ENCODE measurements around the gene RNH1. TPM values are rescaled to one million over a fixed set of nuclear protein-coding genes. Genes with fewer than 3 reads are reported as not detected.

Gene RNH1
- total and polyA plus RNA-seq, 2 of the 8 experiments (the other 6 are each of a cell fraction or from before 2014, with no cell fraction given): 48.7 to 49.8 TPM

DNA sequence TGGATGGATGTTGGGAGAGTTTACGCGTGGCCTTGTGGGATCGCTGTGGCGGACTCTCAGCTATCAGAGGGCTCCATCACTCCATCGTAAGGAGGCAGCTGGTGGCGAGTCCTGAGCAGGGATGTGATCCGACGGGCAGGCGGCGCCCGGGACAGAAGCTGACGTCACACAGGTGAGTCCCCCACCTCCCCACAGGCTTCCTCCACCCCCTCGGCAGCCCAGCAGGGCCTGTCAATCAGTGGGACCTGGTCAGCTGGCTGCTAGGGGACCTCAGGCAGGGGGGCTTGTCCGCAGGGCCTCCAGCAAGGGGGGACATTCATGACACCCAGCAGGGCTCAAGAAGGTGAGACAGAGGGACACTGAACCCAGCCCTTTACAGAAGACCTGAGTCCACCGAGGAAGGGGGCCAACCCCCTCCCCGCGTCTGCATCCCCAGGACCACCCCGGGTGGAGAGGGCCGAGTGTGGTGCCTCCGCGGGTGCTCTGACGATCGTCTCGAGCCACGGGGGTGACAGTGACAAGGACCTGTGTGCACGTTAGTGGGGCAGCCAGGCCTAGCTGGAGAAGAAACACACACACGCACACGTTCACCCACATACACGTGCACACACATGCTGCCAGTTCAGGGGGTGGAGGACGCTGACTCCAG lies 21.2 kb upstream of the RNH1 start:
- no peak overlapping the region for H4K5ac ChIP-seq (ENCODE audit: insufficient read length, low read depth, low read length)
- no peak overlapping the region for H3K4ac ChIP-seq (replicated peaks; ENCODE audit: insufficient read length, low read depth, low read length)
- no peak overlapping the region for H2AK5ac ChIP-seq (ENCODE audit: low read depth, low read length)
- TF ChIP-seq, protein P1, sequence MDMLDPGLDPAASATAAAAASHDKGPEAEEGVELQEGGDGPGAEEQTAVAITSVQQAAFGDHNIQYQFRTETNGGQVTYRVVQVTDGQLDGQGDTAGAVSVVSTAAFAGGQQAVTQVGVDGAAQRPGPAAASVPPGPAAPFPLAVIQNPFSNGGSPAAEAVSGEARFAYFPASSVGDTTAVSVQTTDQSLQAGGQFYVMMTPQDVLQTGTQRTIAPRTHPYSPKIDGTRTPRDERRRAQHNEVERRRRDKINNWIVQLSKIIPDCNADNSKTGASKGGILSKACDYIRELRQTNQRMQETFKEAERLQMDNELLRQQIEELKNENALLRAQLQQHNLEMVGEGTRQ (IDR thresholded peaks at IDR 0.05; ENCODE audit: low read length): no peak
- TF ChIP-seq CHD1 (IDR thresholded peaks at IDR 0.05; ENCODE audit: low read depth, low read length) (no peak), RXRA (IDR thresholded peaks at IDR 0.05; ENCODE audit: insufficient read depth, low read depth, low read length) (no peak), ASH2L (IDR thresholded peaks at IDR 0.05; ENCODE audit: low read length) (no peak), TAF7 (optimal IDR thresholded peaks at IDR 0.05; ENCODE audit: borderline replicate concordance, low read depth, low read length) (no peak)
- H2AFZ ChIP-seq (ENCODE audit: low read length): no peak overlapping the region
- peaks cover 0 to 6% of the 10 kb centered on the region in 2 experiments for H4K20me1 ChIP-seq (replicated peaks in 1 of 2; ENCODE audit: control insufficient read depth in 1 of 2, insufficient read depth in 2 of 2, low read length in 2 of 2)
- no peak overlapping the region for H3K18ac ChIP-seq (ENCODE audit: extremely low read depth, low read length)
- H3K9ac ChIP-seq (replicated peaks in 1 of 4; ENCODE audit: extremely low read depth in 1 of 4, low read depth in 3 of 4, low read length in 3 of 4): no peak overlapping the region
- no peak overlapping the region for H4K8ac ChIP-seq (ENCODE audit: extremely low read depth, insufficient read depth, low read length)
- H3K4me2 ChIP-seq (ENCODE audit: insufficient read depth in 1 of 2, low read depth in 2 of 2, low read length in 2 of 2): no peak overlapping the region
- no peak overlapping the region for H3K14ac ChIP-seq (ENCODE audit: insufficient read length)
- peaks cover 0 to 12% (median 6%) of the 10 kb centered on the region in 4 experiments; a peak in 5 of 8 replicates for H3K36me3 ChIP-seq (ENCODE audit: control insufficient read depth in 2 of 4, insufficient read depth in 4 of 4, low read length in 3 of 4)
- no peak overlapping the region for H3K4me3 ChIP-seq (ENCODE audit: extremely low read depth in 1 of 4, insufficient read depth in 2 of 4, low read depth in 3 of 4, low read length in 4 of 4)
- 91% methylated on average over 26 of the region's 30 CpGs; no CpG with 5 or more reads in 1 of the 2 experiments for WGBS, 2 experiments (ENCODE audit: extremely low coverage in 1 of 2, insufficient coverage in 1 of 2, insufficient read length in 1 of 2, insufficient replicate concordance in 2 of 2, low coverage in 1 of 2, low lambda C conversion rate in 2 of 2, missing lambda C conversion rate in 1 of 2)
- no peak overlapping the region for H2BK5ac ChIP-seq (ENCODE audit: low read depth, low read length)
- no peak overlapping the region for H2BK12ac ChIP-seq (ENCODE audit: low read depth, low read length)
- H2BK15ac ChIP-seq (ENCODE audit: low read length): no peak overlapping the region
- no peaks in the 10 kb centered on the region for H3K27me3 ChIP-seq (replicated peaks in 1 of 4; ENCODE audit: control insufficient read depth in 3 of 4, extremely low read depth in 1 of 4, insufficient read depth in 3 of 4, low read length in 3 of 4)
- no peak overlapping the region for H3K56ac ChIP-seq (replicated peaks; ENCODE audit: insufficient read length, low read depth, low read length)
- H3K27ac ChIP-seq (ENCODE audit: low read depth, low read length): no peak overlapping the region
- DNase-seq (ENCODE audit: low read depth in 1 of 2, low spot score in 2 of 2) (no peak), FAIRE-seq (no peak)
- H4K91ac ChIP-seq (replicated peaks; ENCODE audit: insufficient read length, low read length): no peak overlapping the region
- H3K23ac ChIP-seq (ENCODE audit: insufficient read length): no peak overlapping the region
- H3K4me1 ChIP-seq (replicated peaks in 1 of 4; ENCODE audit: control insufficient read depth in 3 of 4, insufficient read depth in 4 of 4, low read length in 3 of 4): no peaks in the 10 kb centered on the region
- POLR2A ChIA-PET (ENCODE audit: partially characterized antibody): interaction anchor here (1.1 kb wide), 1 partner anchor 30 kb away, joined by 3 read pairs; no protein-coding TSS in a partner anchor
- H2BK20ac ChIP-seq (ENCODE audit: low read length): no peak overlapping the region
- H3K79me1 ChIP-seq (ENCODE audit: low read depth, low read length): no peaks in the 10 kb centered on the region
- H2BK120ac ChIP-seq (replicated peaks; ENCODE audit: low read depth, low read length): no peak overlapping the region
- H3K9me3 ChIP-seq (ENCODE audit: insufficient read depth in 2 of 2, low read depth in 1 of 2, low read length in 1 of 2): no peaks in the 10 kb centered on the region
- H3K23me2 ChIP-seq (ENCODE audit: low read depth, low read length): no peaks in the 10 kb centered on the region
- H3K79me2 ChIP-seq (ENCODE audit: control insufficient read depth in 1 of 2, insufficient read depth in 2 of 2, low read length in 2 of 2): no peaks in the 10 kb centered on the region
- CTCF ChIA-PET (ENCODE audit: partially characterized antibody): interaction anchor here (1.0 kb wide), 1 partner anchor 9 kb away, joined by 3 read pairs; no protein-coding TSS in a partner anchor

Measured in H1 (cell line).